HG02798 (cell line): ENCODE data around the gene DVL2.
"Not testable (repeated sequence)": the region's sequence is repeated elsewhere in the genome, so short reads cannot be mapped to it uniquely, and the experiment has no call there.

ENCODE experiments used
- ATAC-seq: cut with Tn5 transposase; IDR thresholded peaks from one replicate; pipeline ENCODE4 v1.9.1; 2021; ENCODE audit warnings: mild to moderate bottlenecking; ENCODE audit not compliant: unreplicated experiment, poor library complexity

Gene DVL2

DNA sequence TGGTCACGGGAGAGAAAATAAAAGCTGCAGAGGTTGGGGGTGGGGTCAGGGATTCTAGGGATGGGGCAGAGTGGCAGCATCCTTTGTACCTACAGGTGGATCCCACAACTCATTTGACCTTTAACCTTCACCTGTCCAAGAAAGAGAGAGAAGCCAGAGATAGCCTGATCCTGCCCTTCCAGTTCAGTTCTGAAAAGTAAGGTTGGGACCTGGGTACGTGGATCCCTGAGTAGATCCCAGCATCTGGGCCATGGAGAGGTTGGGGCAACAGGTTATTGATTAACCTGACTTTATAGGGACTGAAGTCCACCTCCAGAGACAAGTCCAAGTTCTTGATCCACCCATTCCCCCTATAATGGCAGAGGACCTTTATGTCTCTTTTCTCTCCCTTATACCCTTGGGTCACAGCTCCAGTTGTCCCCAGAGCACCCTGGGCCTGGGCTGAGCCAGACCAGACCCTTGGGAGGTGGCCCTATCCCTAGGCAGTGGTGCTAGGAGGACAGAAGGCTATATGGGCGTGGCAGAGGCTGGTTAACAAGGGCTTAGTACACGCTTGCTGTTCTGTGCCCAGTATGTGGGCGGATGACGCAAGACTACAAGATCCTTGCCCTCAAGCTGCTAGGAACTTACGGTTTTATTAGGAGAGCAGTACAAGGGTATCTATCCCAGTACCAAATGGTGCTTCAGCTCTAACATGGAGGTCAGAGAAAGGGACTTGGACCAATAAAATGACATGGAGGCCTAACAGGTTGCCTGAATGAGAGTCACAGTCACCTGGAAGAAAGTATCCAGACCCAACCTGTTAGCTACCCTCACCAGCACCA, 24.6 kb upstream of the DVL2 start:
- no peak for ATAC-seq

DNA sequence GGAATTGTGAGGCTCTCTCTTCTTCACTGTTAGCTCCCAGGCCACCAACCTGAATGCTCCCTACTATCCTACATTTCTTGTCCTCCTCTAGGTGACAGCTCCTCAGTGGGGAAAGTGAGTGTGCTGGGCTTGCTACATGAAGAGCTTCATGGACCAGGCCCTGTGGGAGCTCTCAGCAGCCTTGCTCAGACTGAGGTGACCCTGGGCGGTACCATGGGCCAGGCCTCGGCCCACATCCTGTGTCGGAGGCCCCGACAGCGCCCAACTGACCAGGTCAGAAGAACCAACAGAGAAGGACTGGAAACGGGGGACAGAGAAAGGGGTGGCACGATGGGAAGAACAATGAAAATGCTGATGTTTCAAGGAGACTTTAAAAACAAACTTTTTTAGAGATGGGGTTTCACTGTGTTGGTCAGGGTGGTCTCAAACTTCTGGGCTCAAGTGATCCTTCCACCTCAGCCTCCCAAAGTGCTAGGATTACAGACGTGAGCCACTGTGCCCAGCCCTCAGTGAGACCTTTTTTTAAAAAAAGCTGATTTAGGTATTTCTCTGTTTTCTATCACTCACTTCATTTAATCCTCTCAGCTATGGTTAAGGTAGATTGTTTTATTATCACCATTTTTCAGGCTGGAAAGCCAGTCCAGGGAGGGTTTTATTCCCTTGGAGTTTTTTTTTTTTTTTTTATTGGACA, 22.6 kb upstream of the DVL2 start:
- no peak for ATAC-seq

DNA sequence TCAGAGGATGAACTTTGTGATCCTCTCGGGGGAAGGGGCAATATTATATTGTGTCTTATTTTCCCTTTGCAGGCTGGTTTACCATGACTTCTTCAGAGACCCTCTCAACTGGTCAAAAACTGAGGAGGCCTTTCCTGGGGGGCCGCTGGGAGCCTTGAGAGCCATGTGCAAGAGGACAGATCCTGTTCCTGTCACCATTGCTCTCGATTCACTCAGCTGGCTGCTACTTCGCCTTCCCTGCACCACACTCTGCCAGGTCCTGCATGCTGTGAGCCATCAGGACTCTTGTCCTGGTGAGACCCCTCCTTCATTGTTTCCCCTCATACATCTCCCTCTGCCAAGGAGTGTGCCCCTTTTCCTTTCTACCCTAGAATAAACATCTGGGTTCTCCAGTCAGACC, 20.2 kb upstream of the DVL2 start:
- no peak for ATAC-seq

DNA sequence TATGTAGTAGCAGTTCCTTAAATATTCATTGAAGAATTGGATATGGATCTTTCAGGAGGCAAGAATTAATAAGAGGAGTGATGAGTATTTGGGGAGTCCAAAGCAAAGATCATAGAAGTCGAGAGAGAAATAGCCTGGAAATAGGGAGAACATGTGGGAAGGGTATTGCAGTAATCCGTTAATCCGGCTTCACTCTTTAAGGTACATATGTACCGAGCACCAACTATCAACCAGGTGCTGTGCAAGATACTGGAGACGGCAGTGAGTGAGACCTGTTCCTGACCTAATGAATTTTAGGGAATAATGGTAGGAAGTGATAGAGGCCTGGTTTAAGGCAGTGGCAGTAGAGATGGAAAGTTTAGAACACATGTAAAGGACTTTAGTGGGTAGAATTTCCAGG, 18.8 kb upstream of the DVL2 start:
- no peak for ATAC-seq

DNA sequence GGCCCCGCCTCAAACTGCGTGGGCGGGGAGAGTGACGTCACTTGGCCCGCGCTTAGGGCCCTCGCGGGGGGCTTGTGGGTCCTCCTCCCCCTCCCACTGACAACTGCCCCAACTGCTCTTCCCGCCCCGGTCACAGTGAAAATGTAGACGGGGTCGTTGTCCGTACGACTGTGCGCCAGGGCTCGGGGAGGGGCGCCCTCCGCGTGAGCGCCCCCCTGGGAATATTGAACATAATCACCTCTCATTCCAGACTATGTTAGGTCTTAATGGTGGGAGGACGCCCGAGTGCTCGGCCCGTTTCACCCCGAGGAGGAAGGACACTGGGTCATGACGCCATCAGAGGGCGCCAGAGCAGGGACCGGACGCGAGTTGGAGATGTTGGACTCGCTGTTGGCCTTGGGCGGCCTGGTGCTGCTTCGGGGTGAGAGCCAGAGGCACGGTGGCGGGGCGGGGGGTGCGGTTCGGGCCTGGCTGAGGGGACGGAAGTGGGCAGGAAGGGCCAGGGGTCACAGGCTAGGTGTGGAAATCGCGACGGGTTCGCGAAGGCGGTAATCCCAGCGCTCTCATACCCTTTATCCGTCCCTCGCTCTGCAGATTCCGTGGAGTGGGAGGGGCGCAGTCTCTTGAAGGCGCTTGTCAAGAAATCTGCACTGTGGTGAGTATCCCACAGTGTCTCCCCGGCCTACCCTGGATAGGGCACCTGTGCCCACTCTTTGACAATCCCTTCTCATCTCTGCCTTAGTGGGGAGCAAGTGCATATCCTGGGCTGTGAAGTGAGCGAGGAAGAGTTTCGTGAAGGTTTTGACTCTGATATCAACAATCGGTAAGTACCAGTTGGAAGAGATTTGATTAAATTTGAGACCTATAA, 18.1 kb upstream of the DVL2 start, which contains the start of gene ELP5:
TSS of gene ELP5 (plus strand) at position 40 of the 868 bp plus-strand sequence. CDS start at position 376, 336 bp downstream.
- peak; percentile 51 for ATAC-seq

DNA sequence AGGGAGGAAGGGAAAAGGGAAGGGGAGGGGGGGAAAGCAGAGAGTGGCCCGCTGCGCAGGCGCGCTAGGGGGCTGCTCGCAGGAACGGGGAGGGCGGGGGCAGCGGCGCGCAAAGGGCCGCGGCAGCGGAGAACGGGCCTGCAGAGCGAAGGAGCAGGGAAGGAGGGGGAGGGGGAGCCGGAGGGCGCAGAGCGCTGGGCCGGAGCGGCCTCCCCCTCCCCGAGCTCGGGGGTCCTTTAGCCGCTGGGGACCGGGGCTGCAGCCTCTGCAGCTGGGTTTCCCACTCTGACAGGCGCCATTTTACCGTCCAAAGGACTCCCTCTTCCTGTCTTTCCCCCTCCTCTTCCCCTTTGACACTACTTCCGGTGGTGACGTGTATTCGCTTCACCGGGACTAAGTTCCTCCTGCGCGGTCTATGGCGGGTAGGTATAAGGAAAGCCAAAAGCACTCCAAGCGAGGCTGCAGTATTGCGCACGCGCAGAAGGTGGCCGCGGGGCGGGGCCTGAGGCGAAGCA, 17.4 kb upstream of the DVL2 start, which contains the start of gene CTDNEP1:
TSS of gene CTDNEP1 (minus strand) at position 74 of the 515 bp plus-strand sequence. CDS start 438 bp downstream, outside the sequence.
- ATAC-seq, result peak; percentile 85

DNA sequence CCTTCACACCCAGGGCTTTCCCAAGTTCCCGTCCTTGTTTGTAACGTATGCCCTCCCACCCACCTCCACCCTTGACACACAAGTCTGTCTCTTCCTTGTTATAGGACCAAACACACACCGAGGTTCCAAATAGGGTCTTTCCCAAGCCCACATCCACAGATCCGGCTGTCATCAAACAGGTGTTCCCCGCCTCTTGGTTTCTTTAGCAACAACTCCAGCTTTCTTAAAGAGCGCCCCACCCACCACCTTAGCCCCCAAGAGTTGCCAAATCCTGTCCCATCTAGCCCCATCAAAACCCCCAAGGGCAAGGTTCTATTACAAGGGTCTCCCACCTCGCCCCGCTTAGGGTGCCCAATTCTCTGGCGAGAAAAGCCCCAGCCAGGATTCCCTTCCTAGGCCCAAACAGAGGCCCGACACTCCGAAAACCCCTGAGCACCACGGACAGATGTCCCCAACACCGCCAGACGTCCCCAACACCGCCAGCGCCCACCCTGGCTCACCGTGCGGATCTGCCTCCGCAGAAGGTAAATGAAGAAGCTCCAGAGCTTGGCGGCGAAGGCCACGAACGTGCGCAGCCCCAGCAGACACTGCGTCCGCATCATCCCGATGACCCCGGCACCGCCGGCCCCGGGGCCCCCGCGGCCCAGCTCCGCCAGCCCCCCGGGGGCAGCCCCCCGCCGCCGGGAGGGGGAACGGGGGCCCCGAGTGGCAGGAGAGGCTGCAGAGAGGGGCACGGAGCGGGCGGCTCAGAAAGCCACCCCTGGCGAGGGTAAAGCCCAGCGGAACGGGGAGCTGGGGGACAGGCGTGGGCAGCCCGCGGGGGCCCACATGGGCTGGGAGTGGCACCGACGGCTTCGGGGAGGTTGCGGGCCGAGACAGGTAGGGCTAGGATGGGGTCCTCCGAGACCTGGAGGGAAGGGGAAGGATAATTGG, 16.6 kb upstream of the DVL2 start:
- peak; percentile 7 for ATAC-seq

DNA sequence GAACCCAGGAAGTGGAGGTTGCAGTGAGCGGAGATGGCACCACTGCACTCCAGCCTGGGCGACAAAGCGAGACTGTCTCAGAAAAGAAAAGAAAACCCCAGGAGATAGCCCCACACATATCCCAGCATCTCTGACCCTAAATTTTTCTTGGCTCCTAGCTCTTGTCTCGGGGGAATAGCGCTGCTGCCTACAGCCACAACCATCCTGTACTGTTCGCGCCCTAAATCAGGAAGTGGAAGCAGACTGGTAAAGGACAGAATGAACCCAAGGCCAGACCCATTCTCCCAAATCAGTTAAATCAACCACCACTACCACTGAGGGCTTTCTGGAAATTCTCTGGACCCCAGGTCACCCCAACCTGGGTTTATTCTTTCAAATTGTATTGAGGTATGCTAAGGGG, 15.5 kb upstream of the DVL2 start:
- no peak for ATAC-seq

DNA sequence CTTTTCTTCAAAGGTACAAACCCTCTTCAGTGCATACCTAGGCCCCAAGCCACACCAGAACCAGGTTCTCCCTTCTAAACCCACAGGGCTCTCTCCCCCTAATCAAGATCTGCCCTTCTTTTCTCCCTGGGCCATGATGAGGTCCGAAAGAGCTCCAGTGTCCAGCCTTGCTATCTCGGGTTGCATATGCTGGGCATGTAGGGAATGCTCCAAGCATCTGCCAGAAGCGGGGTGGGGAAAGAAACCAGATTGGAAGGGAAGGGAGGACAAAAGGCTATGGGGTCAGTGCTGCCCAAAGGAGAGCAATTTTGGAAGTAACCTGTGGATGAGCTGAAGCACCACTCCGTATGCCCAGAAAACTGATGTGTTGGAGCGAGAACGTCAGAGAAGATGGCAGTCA, 14.9 kb upstream of the DVL2 start:
- no peak for ATAC-seq

DNA sequence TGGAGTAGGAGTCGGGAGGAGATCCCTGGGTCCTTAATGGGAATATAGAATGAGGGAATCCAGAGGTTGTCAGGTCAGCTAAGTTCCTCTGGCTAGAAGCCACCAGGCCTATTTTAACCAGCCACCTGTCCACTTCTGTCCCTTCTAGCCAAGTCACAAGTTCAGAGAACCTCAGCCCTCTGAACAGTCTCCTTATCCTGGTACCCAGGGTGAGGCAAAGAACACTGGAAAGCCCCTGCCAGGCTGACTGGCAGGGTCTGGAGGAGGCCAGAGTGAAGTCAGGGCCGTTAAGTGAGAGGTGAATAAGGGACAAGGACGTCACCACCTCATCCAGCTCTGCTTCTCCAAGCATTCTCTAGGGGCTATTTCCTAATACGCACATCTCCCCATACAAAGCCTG, 14.5 kb upstream of the DVL2 start:
- no peak for ATAC-seq

DNA sequence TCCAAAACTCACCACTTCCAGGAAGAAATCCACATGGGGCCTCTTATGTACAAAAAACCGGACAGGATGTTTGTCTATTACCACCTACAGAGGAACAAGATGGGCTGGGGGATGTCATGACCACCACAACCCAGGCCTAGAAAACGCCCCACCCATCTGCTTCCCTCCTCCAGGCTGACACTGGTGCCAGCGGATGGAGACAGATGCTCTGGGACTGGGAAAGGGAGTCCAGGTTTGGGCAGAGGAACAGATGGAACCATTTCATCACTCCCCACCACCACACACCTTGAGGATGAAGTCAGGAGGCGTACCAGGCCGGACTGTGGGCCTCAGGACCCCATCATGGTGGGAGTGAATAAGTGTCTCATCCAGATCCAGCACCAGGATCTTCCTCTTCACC, 12.5 kb upstream of the DVL2 start:
- ATAC-seq, result no peak

DNA sequence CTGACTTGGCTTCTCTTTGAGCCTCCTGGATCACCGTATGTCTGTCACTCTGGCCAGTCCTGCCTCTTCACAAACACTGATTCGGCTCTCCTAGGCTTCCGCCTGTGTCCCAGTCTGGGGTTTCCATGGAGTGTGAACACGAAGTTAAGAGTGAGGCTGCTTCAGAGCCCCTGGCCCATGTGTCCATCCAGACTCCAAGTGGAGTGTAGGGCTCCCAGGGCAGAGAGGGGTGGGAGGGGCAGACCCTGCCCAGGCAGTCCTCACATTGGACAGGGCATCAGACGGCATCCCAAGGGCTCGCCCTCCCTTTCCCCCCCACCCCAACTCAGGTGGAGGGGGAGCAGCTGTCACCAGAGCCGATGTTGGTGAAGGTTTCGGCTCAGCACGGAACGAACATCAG, 9.5 kb upstream of the DVL2 start:
- ATAC-seq, result not testable (repeated sequence)

DNA sequence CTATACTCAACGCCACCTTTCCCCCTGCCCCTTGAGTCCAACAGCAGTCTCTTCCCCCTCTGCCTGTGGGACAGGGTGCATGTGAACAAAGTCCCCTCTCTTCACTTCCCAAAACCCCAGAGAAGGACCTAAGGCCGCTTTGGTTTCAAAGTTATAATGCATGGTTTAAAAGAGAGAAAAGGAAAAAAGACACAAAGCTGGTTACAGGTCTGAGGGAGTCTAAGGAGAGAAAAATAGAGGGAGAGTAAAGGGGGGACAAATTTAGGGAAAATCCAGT, 9.1 kb upstream of the DVL2 start:
- no peak for ATAC-seq

DNA sequence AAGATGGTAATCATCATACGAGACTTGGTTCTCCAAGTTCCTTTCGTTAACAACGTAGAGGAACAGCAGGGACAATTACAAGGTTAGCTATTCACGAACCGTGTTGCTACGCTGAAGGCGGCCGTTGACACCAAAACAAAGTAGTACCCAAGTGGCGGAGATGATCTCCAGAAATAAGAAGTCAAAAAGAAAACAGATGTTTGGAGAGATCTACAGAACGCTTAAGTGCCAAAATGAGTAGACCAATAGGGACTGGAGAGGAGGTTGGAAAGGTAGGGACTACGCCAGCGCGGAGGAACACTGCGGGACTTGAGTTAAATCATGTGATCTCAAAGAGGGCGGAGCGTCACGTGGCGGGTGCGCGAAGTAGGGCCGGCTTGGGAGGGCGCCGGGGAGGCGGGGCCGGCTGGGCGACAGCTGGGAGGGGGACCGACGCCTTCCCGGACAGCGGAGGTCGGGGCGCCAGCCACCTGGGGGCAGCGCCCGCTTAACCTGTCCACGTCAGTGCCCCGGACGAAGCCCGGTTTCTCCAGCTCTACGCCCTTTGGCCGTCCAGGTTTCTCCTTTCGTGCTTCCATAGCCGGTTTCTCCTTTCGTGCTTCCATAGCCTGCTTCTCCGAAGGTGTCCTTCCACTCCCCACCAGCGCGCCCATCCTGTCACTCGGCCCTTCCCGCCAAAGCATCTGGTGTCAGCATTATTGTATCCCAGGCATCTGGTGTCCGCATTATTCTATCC, 8.6 kb upstream of the DVL2 start:
- peak; percentile 53 for ATAC-seq

DNA sequence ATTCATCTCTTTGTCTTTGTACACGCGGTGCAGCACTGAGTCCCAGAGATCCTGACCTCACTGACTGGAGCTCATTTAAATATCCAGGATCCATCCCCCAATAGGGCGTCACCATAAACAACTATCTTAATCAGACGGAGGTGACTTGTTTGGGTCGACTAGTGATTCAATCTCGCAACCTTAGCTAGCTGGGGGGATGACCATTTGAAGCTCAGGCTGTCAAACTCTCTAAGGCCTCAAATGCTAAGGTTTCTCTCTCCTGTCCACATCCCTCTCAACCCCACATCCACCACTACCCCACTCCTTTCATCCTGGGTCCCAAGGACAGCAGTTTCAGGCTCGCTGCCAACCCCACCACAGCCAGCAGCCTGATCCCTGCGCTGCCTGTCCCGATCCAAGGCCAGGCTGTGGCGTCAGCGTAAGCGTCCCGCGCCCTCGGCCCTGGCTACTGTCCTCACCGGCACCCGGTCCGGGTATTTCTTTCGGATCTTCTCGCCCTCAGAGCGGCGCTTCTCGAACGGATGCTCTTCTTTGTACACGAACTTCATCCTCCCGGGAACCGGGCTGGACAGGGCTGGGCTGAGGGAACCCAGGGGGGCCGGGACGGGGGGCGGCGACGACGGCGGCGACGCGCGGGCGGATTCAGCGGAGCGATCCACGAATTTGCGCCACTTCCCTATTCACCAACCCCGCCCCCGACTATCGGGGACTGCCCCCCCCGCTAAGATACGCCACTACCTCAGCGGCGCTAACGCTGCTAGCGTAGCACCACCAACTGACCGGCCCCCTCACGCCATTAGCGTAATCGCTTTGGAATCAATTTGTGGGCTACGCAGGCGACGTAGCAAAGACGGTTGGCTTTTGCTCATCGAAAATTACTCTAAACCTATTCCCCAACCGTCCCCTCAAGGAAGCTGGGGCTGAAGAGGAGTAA, 7.7 kb upstream of the DVL2 start, which contains the start of gene GABARAP:
TSS of gene GABARAP (minus strand) at position 667 of the 934 bp plus-strand sequence. CDS start at position 548, 119 bp downstream.
- ATAC-seq, result peak; percentile 45

DNA sequence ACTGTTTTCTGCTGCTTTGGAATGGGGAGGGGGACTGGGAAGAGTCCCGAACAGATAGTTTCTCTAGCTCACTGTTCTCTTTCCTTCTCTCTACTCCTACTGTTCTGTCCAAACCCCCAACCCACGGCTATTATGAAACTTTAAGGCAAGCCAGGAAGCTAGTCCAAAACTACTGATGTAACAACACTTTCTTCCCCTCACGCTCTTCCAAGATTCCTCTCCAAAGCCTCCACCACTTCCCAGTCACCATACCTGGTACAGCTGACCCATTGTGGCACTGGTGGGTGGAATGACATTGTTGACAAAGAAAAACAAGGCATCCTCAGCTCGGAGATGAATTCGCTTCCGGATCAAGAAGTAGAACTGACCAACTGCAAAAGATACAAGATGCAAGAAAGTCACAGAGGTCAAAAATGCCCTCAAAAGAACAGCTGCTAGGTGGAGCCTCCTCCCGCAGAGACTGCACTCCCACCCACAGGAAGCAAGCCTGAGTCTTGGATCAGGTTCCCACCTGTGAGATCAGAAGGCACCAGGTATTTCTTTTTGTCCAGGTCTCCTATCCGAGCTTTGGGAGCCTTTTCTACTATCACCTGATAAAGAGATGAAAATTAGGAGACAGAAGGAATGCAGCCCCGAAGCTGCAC, 6.9 kb upstream of the DVL2 start:
- no peak for ATAC-seq

DNA sequence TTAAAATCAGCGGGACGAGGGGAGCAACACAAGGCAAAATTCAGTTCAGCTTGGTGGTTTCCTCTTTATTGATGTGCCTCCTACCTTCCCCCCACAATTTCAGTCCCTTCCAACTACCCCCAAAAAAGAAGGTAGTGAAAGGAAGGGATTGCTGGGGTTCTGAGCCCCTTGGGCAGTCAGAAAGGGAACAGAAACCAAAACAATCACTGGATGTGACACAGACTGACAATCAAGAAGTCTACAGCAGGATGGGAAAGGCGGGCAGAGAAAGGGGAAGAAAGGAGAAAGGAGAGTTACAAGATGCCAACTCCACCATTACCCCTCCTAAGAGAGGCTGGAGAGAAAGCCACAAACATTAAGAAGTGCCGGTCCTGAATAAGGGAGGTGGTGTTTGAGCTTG, 6.1 kb upstream of the DVL2 start:
- no peak for ATAC-seq
